Ecto neural progenitor cell (in vitro differentiated cells): Measurements from ENCODE around the gene SLC22A31.

Source experiments
- DNase-seq: peaks from one replicate; pipeline ENCODE4 v3.0.0-alpha.2; 2018; ENCODE audit warnings: low spot score

The SLC22A31 gene

DNA sequence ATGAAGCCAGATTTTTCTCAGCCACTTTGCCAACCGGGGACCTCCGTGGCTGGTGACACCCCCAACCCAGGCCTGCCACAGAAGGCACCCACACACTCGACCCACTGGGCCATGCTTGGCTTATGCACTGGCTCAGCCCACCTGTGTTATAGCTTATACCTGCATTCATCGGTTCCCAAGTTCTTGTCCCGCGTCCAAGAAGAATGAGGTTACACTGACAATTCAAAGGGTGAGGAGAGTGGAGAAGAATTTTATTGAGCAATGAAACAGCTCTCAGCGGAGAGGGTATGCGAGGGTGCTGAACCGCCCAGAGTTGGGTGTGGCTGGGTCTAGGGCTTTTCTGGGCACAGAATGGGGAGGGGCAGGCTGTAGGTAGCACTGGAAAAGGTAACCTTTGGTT, 51.0 kb downstream of the SLC22A31 start:
- DNase-seq: no peak

DNA sequence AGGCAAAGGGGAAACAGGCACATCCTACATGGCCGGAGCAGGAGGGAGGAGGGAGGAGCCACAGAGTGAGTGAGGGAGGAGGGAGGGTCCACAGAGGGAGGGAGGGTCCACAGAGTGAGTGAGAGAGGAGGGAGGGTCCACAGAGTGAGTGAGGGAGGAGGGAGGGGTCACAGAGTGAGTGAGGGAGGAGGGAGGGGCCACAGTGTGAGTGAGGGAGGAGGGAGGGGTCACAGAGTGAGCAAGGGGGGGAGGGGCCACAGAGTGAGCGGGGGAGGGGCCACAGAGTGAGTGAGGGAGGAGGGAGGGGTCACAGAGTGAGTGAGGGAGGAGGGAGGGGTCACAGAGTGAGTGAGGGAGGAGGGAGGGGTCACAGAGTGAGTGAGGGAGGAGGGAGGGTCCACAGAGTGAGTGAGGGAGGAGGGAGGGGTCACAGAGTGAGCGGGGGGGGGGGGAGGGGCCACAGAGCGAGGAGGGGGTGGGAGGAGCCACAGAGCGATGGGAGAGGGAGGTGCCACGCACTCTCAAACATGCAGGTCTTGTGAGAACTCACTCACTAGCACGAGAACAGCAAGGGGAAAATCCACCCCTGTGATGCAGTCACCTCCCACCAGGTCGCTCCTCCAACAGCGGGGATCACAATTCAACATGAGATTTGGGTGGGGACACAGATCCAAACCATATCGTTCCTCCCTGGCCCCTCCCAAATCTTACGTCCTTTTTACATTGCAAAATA, 53.1 kb downstream of the SLC22A31 start:
- DNase-seq: no peak

DNA sequence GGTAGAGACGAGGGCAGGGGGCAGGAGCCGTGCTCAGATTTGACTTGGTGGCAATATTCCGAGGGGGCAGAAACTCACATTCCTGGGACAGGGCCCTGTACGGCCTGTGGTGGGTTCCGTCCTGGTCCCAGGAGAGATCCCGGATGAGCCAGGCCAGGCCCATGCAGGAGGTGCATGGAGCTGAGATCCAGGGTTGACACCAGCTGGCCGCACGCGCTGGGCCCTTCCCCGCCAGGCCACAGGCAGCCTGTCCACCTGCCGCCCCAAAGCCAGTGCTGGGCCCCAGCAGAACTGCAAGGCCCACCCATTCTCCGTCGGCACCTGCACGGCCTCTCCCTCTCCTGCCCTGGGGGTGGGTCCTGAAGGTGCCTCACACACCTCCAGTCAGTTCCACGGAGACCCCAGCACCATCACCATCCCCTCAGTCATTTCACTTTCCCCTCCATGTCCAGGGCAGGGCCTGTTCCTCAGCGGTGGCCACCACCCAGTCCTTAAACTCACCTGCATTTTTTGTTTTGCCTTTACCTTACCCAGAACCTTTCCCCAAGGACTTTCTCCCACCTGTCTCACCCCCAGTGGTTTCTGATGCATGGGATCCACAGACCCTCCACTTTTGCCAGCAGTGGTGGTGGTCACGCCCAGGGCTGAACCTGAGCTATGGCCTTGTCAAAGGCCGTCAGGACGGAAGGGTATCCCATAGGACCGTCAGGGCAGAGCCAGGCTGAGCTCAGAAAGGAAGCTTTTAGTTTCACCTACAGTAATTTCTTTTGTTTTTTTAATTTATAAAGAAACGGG, 53.9 kb downstream of the SLC22A31 start:
- no peak for DNase-seq
